Fibroblast of skin of left quadriceps (primary cell): ENCODE measurements around the gene GNS.

Experiments used
- DNase-seq, 2 experiments: peaks; one replicate each; pipeline ENCODE4 v3.0.0-alpha.2; 2013; ENCODE audit warnings: low read depth in 2 of 2

GNS gene

DNA sequence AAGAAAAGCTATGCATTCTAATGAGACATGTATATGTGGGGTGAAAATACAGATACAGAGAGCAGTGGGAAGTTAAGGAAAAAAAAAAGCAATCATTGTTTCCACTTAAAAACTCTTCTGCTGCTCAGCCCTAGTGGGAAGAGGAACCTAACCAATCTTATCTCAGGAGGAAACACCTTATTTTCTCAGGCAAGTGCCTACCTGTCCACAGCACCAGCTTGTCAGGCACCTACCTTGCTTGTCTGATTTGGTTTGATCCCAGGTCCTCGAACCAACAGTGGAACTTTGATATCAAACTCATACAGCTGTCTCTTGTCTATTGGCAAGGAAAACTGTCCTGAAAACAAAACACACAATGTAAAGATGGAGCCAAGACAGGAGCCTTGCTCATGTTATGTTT, 22.4 kb downstream of the GNS start:
- DNase-seq = no peak

DNA sequence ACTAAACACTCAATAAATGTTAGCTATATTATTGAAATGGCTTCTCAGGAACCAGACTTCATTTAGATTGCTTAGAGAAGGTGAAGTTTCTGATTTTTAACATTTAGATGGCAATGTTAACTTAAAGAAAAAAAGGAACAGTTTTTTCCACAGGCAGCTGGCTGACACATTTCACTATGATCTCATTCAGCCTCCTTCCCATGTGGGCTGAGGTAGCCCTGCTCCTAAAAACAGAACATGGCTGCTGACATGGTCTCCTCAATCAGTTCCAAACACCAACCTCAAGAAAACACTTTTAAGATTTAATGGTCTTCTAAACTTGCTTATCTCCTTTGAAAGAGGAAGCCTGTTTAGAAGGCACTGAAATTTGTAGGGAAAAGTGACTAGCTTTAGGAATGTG, 23.8 kb downstream of the GNS start:
- DNase-seq = no peak

DNA sequence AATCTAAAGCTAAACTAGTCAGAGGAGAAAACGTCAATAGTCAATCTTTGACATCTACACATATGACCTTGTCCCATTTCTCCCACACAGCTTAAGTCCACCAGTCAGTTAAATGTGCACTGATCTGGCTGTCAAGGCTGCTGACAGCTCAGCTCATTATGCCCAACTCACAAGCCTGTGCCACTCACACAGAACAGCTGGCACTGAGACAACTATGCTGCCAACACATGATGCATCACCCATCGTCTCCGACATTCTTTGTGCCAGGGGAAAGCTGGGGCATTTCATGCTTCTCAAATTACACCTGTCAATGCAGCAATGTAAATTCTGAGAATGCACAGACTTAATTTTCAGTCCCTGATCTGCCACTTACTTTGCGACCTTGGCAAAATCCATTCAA, 25.3 kb downstream of the GNS start:
- DNase-seq = no peak

DNA sequence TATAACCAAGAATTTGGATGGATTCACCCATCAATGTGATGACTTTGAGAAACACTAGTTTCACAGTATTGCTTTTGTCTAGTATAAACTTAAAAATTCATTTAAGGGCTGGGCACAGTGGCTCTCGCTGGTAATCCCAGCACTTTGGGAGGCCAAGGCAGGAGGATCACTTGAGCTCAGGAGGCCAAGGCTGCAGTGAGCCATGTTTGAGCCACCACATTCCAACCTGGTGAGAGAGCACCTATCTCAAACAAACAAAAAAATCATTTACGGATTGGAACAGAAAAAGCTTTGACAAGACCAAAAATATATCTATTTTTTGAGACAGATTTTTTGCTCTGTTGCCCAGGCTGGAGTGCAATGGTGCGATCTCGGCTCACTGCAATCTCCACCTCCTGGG, 27.5 kb downstream of the GNS start:
- no peak for DNase-seq

DNA sequence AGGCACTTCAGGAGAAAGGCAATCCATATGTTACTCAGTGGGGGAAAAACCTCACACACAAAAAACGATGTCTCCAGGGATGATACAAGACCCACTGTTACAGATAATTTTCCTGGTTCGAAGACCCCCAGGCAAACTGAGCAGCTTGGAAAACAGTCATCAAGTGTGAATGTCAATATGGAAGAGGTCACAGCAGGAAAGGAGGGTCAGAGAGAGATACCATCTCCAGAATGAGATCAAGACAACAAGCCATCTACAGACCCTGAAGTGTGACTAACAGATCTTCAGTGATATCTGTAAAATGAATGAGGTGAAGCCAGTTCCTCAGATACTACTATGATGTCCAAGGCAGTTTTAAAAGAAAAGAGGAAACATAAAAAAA, 28.6 kb downstream of the GNS start:
- no peak for DNase-seq

DNA sequence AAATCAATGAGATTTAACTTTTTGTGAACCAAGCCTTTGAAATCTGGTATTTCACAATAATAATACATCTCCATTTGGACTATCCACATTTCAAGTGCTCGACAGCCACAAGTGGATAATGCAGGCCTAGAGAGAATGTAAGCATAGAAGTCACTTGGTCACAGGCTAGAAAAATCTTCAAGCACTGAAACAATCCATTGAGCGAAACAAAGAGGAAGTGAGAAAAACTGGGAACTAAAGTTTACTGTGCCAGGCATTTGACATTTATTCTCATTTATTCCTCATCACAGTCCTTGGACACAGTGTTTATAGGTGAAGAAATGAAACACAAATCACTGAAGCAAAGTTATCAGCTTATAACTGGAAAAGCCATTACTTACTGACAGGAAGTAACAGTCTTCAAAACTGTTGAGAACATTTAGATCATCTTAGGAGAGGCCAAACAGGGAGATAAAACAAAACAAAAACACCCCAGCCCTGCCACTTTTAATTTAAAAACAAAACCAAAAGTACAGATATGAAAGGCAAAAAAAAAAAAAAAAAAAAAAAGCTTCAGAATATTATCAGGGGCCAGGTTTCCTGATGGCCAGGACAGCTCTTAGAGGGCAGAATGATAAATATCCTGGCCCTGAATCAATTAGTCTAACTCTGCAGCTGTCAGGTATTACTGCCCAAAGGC, 29.2 kb downstream of the GNS start:
- no peak for DNase-seq

DNA sequence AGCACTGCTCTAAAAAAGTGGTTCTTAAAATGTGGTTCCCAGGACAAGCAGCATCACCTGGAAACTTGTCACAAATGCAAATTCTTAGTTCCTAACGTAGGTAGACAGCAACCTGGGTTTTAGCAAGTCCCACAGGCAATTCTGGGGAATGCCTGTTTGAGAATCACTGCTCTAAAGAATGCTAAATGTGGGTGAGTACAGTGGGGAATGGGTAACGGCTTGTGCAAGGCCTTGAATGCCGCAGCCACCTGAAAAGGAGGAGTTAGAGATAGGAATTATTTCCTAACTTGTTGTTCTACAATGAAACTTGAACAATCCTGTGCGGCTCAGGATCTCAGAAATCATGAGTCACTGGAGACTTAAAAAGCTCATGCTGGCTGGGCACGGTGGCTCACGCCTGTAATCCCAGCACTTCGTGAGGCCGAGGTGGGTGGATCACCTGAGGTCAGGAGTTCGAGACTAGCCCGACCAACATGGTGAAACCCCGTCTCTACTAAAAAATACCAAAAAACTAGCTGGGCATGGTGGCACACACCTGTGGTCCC, 34.9 kb downstream of the GNS start:
- no peak for DNase-seq

DNA sequence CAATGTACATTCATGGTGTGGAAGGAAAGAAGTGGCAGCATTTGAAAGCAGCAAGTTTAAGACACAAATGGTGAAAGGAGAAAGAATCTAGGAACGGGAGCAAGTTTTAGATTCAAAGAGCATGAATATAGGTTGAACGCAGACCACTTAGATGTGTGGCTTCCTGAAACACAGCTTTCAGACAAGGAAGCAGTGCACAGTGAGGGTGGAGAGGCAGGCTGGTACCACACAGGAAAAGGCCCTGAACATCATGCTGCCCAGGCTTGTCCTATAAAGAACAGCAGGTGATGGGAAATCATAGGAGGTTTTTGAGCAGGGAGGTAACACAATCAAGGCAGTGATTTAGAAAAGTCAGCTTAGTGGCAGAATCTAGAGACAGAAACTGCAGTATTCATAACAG, 35.6 kb downstream of the GNS start:
- DNase-seq = no peak

DNA sequence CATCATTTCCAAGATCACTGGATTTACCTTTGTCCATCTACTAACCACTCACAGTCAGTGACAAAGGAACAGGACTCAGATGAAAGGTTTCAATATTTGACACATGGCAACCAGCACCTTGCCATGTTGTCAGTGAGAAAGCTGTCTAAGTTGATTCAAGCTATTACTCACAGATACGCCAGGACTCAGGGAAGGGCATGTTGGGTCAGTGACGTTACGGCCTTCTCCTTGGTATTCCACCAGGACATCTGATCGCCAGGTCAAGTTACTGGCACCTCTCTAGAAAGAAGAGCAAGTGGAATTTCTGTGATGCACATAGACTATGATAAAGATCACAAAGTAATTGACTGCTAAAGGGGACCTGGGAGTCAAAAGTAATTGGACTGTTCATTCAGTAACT, 36.4 kb downstream of the GNS start:
- no peak for DNase-seq

DNA sequence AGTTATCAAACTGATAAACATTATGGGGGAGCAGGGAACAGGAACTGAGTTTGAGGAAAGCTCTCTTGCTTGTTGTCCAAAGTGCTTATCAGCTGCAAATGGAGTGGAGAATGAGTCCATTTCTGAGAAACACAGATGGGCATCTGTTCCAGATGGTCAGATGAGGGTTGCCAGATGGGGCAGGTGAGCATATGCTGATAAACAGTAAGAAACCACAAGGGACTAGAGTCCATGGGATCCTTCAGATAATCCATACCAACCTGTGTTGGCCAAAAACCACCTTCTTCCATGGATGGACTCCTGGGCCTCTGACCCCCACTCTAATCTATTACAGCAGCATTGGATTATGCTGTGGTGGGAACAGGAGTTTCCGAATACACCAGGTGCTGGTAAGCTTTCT, 38.3 kb downstream of the GNS start:
- no peak for DNase-seq

DNA sequence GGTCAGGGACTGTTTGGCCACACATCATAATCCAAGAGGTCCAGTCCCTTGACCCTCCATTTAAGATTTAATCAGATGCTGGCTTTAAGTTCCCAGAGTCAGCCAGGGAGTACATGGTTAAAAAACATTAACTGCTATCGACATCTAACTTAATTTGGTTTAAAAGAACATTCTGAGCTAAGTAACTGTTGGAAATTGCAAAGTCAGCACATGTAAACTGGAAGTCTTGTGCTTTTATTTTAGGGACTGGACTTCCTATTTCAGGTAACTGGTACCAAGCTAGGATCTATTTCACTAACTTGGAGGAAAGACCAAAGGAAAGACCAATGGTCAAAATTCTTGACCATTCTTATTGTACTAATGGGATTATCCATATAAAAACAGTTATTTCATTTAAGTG, 40.6 kb downstream of the GNS start:
- no peak for DNase-seq

DNA sequence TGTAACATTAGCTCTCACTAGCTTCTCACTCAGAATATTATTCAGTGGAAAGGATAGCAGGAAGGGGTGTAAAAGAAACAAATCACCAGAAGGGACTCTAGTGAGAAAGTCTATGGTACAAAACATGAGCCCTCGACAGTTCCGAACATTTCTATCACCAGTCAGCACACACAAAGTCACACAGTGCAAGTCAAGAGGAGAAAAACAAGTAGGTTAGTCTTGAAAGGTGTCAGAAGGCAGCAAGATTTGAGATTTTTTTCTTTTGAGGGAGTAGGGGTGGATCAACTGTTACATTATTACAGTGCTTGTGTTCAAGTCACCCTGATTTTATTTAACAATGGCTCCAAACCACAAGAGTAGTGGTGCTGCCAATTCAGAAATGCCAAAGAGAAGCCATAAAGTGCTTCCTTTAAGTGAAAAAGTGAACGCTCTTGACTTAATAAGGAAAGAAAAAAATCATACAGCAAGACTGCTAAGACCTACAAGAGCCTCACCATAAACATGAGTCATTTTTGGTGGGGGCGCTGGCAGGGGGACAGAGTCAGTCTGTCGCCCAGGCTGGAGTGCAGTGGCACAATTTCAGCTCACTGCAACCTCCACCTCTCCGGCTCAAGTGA, 42.3 kb downstream of the GNS start:
- DNase-seq = no peak

DNA sequence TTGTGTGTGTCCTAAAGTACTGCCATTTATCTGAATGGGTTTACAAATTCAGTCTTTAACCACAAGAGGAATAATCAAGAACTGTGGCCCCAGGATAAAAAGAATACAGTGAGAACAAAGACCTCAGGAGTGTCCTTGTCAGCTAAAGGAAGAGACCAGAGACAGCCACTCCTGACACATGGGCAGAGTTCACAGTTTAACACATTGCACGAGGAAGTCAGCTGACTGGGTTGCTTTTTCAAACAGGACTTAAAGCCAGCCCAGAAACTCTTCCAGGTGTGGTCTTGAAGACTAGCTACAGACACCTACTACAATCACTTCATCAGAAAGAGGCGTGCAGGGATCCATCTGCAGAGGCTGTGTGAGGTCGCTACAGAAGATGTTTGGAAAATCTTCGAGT, 42.8 kb downstream of the GNS start:
- no peak for DNase-seq

DNA sequence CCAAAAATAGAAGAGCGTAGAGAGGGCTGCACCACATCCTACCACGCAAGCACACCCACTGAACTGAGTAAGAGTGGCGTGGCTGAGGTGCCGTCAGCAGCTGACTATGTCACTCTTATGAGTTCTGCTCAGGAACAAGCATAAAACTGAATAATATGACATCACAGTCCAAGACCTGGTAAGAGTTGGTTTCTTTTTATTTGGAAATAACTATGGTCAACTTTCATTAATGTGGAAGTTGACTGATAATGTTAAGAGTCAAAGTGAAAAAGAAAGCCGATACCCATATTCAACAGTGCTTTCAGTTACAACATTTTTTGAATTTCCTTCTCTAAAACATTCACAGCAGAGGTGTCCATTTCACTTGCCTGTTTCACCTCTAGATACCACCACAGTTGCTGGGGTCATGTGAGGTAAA, 44.6 kb downstream of the GNS start:
- no peak for DNase-seq

DNA sequence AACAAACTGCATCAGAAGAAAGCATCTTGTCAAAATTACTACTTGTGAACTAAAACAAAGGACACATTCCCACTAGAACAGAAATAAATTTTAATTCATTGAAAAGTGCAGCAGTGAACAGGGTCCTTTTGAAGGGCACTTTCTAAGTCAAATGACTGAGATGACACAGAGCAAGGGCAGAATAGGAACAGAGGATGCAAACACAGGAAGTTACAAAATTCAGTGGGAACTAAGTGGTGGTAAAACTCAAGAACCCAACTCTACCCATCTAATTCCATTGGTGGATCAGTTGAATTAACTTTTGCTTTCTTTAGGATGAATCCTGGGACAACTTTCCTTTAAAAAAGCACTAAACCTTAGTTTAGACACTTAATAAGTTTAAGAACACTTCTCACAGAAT, 45.8 kb downstream of the GNS start:
- no peak for DNase-seq

DNA sequence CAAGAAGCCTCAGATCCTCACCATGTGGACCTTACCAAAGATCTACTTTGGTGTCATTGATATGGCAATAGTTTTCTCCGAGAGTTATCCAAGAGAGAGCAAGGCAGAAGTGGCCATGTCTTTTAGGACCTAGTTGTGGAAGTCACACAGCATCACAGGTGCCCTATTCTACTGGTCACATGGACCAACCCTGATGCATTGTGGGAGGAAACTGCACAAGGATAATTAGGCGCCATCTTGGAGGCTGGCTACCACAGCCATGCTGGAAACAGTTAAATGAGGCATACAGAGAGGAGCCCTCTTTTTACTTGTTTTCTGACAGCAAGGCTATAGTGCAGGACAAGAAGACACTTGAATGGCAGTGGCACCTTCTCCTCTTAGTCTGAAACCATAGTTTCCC, 49.8 kb downstream of the GNS start:
- DNase-seq = no peak

DNA sequence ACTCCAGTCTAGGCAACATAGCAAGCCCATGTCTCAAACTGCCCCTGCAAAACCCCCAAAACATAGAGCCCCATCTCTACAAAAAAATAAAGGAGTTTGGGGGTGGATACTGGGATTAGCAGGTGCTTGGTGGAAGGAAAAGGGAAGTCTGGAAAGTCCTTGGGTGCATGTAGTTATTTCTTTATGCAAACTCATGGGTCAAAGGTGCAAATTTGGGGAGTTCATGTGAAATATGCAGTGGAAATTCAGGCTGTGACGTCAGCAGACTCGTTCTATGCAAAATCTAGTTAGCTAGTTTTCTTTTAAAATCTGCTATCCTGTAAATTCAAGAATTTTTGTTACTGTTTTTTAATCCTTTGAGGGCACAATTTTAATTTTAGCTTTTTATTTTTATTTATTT, 51.3 kb downstream of the GNS start:
- DNase-seq = no peak

DNA sequence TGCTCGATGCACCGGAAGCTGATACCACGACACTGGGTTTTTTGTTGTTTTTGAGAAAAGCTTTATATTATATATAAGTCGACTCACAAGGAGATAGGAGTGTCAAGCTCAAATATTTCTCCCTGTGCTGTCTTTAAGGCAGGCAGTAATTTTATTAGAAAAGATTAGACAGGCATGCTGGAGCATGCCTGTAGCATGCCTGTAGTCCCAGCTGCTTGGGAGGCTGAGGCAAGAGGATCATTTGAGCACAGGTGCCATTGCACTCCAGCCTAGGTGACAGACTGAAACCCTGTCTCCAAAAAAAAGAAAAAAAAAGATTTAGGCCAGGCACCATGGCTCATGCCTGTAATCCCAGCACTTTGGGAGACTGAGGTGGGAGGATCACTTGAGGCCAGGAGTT, 51.8 kb downstream of the GNS start:
- DNase-seq = no peak

DNA sequence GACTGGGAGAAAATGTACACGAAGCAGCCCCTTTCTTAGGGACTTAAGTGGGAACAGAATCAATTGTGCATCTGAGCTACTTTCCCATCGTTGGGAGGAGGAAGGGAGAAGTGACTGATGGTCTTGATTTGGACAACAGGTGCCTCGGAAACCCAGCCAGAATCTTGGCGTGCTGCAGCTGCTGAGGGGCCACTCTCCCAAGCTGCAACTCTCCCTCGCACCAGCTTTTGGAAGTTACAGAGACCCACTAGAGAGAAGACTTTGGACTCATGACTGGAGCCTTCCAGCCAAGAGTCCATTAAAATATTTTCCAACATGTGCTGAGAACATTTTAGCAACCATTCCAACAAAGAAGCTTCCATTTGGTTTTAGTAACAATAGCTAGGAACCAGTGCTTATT, 52.3 kb downstream of the GNS start:
- DNase-seq = no peak

DNA sequence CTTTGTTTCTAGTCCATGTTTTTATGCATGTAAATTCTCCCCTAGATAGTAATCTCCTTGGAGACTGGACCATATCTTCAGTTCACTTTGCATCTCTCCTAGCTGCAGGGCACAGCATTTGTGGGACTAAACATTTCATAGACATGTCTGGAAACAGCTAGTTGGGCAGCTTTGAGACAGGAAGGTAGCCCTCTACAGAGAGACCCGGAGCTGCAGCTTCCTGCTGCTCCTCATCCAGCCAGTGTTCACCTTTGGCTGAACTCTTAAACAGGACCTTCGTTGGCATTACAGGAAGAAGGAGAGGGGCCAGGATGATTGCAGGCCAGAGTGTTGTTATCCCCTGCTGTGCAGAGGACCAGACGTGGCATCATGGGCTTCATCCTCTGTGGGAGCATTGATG, 52.9 kb downstream of the GNS start:
- DNase-seq = no peak

DNA sequence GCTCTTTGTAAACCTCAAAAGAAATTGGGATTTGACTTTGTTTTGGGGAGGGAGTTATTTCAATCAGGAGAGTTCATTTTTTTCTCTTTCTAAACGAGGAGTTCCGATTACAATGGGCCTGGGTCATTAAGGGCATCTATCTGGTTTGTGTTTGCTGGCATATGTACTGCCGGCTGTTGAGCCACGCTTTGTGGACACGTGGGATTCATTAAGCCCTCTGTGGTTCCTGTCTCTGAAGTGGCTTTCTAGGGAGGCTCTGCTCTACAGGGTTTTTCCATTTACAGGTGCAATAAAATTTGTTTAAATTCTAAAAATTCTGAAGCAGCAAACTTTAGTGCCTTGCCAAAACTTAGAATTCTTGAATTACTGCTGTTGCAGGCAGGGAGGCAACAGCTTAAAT, 57.9 kb downstream of the GNS start:
- no peak for DNase-seq

DNA sequence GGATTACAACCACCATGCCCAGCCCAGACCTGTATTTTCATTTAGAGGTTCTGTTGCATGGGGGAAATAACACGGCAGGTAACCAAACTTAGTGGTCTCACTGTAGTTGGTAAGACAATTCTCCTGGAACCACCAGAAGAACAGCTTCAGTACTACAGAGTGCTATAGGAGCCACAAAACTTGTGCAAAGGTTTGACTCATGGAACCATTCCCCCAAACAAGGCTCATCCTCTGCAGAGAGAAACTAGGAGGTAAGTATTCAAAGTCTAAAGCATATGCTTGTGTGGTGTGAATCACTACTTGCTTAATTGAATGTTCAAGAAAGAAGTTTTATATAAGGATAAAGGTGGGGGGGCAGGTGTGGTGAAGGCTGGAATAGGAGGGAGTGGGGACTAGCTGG, 58.7 kb downstream of the GNS start:
- DNase-seq = no peak

DNA sequence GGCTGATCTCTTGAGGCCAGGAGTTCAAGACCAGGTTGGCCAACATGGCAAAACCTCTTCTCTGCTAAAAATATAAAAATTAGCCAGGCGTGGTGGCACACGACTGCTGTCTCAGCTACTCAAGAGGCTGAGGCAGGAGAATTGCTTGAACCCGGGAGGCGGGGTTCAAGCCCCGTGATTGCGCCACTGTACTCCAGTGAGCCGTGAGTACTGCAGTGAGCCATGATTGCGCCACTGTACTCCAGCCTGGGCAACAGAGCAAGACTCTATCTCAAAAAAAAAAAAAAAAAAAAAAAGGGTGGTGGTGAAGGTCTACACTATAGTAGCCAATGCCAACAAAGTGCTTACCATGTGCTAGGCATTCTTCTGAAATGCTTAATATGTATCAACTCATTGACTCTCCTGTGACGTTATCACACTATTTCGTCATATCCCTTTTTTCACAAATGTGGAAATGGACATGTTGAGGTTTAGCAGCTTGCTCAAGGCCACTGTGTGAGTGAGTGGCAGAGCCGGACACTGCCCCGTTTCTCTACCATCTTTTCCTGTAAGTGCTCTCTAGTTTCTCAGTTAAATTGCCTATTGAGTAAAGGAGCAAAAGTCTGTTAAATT, 59.6 kb downstream of the GNS start:
- DNase-seq = no peak
